Measurements from ENCODE around the gene RSAD2.

- TF ChIP-seq CTCF (IDR thresholded peaks at IDR 0.05) (no peak), EZH2 (IDR thresholded peaks at IDR 0.05; ENCODE audit: borderline replicate concordance, insufficient read depth, low read depth, low read length, poor library complexity, severe bottlenecking) (no peak)
Observed at GRCh38 chr2:6856548-6856920, 21.0 kb upstream of the RSAD2 start.
